HepG2 (cell line): ENCODE results near the gene FSIP1. TPM values are rescaled to one million over a fixed set of nuclear protein-coding genes. Genes with fewer than 3 reads are reported as not detected.

ENCODE experiments used
- ATAC-seq: fragments of 200-7000 bp; cut with Tn5 transposase; 3 replicates; pipeline ENCODE4 v1.9.1; 2020; ENCODE audit warnings: mild to moderate bottlenecking, moderate library complexity
- BruUV-seq: library from RNA; stranded (reverse); fragments of 400-500 nt; replicated peaks from 2 replicates; lab custom pipeline; 2021; lab: Mats Ljungman, UMichigan
- CTCF ChIA-PET: fragments of 300-600 bp; formaldehyde crosslinking; extraction: SDS; loops from one replicate; lab custom pipeline; 2021; ENCODE audit warnings: low total read pairs, inconsistent platforms, low intra/inter-chr PET ratio; lab: Yijun Ruan, JAX
- POLR2A ChIA-PET: fragments of 350-600 bp; sonication (Branson Sonifier 250); formaldehyde crosslinking; loops from one replicate; lab custom pipeline; 2020; ENCODE audit warnings: antibody characterized with exemption, inconsistent platforms; lab: Yijun Ruan, JAX
- DNase-seq: peaks from one replicate; pipeline ENCODE4 v3.0.0-alpha.2; 2015; ENCODE audit warnings: low spot score
- FAIRE-seq: peaks from 3 replicates; lab custom pipeline; 2011; peaks lifted over from hg19 to GRCh38; lab: Jason Lieb, UNC
- H2AFZ ChIP-seq: one replicate; pipeline ENCODE4 v1.6.1; 2011; ENCODE audit warnings: low read length, inconsistent platforms
- H3K27ac ChIP-seq: fragments of 300-600 bp; 3 replicates; pipeline ENCODE4 v1.8.0; 2011; ENCODE audit warnings: mixed run types, mild to moderate bottlenecking, mixed read lengths, low read length, inconsistent platforms; ENCODE audit not compliant: insufficient read depth; ENCODE audit errors: extremely low read length
- H3K27me3 ChIP-seq, 2 experiments: fragments of 200-600 bp in 1 of 2; 2 replicates in 1 of 2; 3 replicates in 1 of 2; pipeline versions ENCODE4 v1.6.0 to v1.8.0; 2011; ENCODE audit warnings: low read length in 2 of 2, mild to moderate bottlenecking in 2 of 2, moderate library complexity in 2 of 2, inconsistent platforms in 1 of 2; ENCODE audit not compliant: insufficient read depth in 2 of 2, control insufficient read depth in 1 of 2
- H3K36me3 ChIP-seq, 2 experiments: fragments of 200-600 bp in 1 of 2; replicated peaks in 1 of 2; 2 replicates in 1 of 2; 3 replicates in 1 of 2; pipeline versions ENCODE4 v1.5.1 to v1.8.0; 2011; ENCODE audit warnings: low read length in 2 of 2, inconsistent platforms in 1 of 2; ENCODE audit not compliant: insufficient read depth in 2 of 2, control insufficient read depth in 1 of 2
- H3K4me1 ChIP-seq: 2 replicates; pipeline ENCODE4 v1.5.1; 2012; ENCODE audit warnings: low read length, inconsistent platforms; ENCODE audit not compliant: insufficient read depth
- H3K4me2 ChIP-seq: 2 replicates; pipeline ENCODE4 v1.6.0; 2011; ENCODE audit warnings: low read depth, low read length, inconsistent platforms
- H3K4me3 ChIP-seq, 3 experiments: fragments of 200-600 bp in 1 of 3; sonication (generic), shearing (Covaris generic) in 1 of 3; replicated peaks in 1 of 3; 2 replicates each; pipeline ENCODE4 v1.5.1; 2011 to 2016; ENCODE audit warnings: low read length in 3 of 3, inconsistent platforms in 2 of 3, low read depth in 2 of 3, mild to moderate bottlenecking in 2 of 3, control low read depth in 1 of 3, mixed read lengths in 1 of 3; ENCODE audit not compliant: insufficient read depth in 1 of 3
- H3K79me2 ChIP-seq: one replicate; pipeline ENCODE4 v1.6.1; 2011; ENCODE audit warnings: low read length, inconsistent platforms; ENCODE audit not compliant: insufficient read depth
- H3K9ac ChIP-seq: 2 replicates; pipeline ENCODE4 v1.6.0; 2011; ENCODE audit warnings: mild to moderate bottlenecking, low read depth, low read length, inconsistent platforms; ENCODE audit not compliant: insufficient read depth
- H3K9me3 ChIP-seq: 2 replicates; pipeline ENCODE4 v1.5.1; 2012; ENCODE audit warnings: mild to moderate bottlenecking, low read length
- H4K20me1 ChIP-seq: 2 replicates; pipeline ENCODE4 v1.6.0; 2011; ENCODE audit warnings: inconsistent platforms, mild to moderate bottlenecking, low read length, moderate library complexity; ENCODE audit not compliant: insufficient read depth
- CENPX ChIP-seq: sonication (generic); formaldehyde crosslinking; IDR thresholded peaks from 2 replicates; pipeline ENCODE4 v1.9.0; 2021; ENCODE audit warnings: mild to moderate bottlenecking, missing genetic modification reagents, moderate library complexity
- DNMT3B ChIP-seq: conservative IDR thresholded peaks from 2 replicates; pipeline ENCODE4 v1.6.1; 2016; ENCODE audit warnings: missing biosample characterization, control low read depth
- MATR3 ChIP-seq: sonication (generic); formaldehyde crosslinking; IDR thresholded peaks from 2 replicates; pipeline ENCODE4 v1.4.0; 2020; ENCODE audit warnings: missing genetic modification reagents
- PRPF4 ChIP-seq: fragments of 200-400 bp; formaldehyde crosslinking; IDR thresholded peaks from 2 replicates; pipeline ENCODE4 v1.6.1; 2016; ENCODE audit warnings: low read length, low read depth; ENCODE audit not compliant: poor library complexity, severe bottlenecking
- SAFB2 ChIP-seq: sonication (generic); formaldehyde crosslinking; IDR thresholded peaks from 2 replicates; pipeline ENCODE4 v1.5.1; 2020; ENCODE audit warnings: missing genetic modification reagents, low read depth, mild to moderate bottlenecking, borderline replicate concordance
- ZBTB42 ChIP-seq: sonication (generic); formaldehyde crosslinking; IDR thresholded peaks from 2 replicates; pipeline ENCODE4 v1.5.0; 2020; ENCODE audit warnings: mild to moderate bottlenecking, missing genetic modification reagents
- ZZZ3 ChIP-seq: sonication (generic); formaldehyde crosslinking; IDR thresholded peaks from 2 replicates; pipeline ENCODE4 v1.4.0; 2020; ENCODE audit warnings: missing genetic modification reagents, mild to moderate bottlenecking, borderline replicate concordance
- WGBS: methylation state at CpG from one replicate; pipeline ENCODE4 v1.1.6; 2017; ENCODE audit warnings: low lambda C conversion rate; 5-methylcytosine and 5-hydroxymethylcytosine counted together
- in situ Hi-C: cut with HindIII; loops from 2 replicates; pipeline ENCODE4 v1.10.0; 2017; ENCODE audit warnings: low pct_unique_long_range_greater_than_20kb; ENCODE audit not compliant: extremely low pct_ligation_motif_present
- intact Hi-C: fragments of 100-400 bp; cut with micrococcal nuclease; formaldehyde crosslinking; loops from one replicate; pipeline ENCODE4 v1.10.0; 2022; ENCODE audit not compliant: unreplicated experiment
- polyA plus RNA-seq, 8 experiments: library from polyadenylated mRNA; depleted of rRNA in 3 of 8; stranded (reverse) in 7 of 8; unstranded in 1 of 8; fragments of >200 nt; fragmentation: Illumina TruSeq in 4 of 8; extraction: Trizol in 4 of 8; gene quantifications; 2 replicates each; pipeline versions ENCODE4 v1.2.1 to v1.2.3, GENCODE V29; 2011 to 2016; ENCODE audit warnings: low read depth in 4 of 8, missing spikeins in 1 of 8, mixed read lengths in 1 of 8; ENCODE audit not compliant: insufficient read depth in 1 of 8
- total RNA-seq, 5 experiments: library from RNA; depleted of rRNA; stranded (reverse); fragments of >200 nt; fragmentation: Illumina TruSeq; extraction: Trizol; gene quantifications; 2 replicates each; pipeline ENCODE4 v1.2.3, GENCODE V29; 2016; ENCODE audit warnings: low read depth in 1 of 5
- TF ChIP-seq, protein P1 (sequence below): sonication (generic); formaldehyde crosslinking; IDR thresholded peaks from 2 replicates; pipeline ENCODE4 v1.8.1; 2023; ENCODE audit warnings: missing genetic modification reagents, inconsistent platforms, borderline replicate concordance
- TF ChIP-seq, protein P2 (sequence below): sonication (generic); formaldehyde crosslinking; IDR thresholded peaks from 2 replicates; pipeline ENCODE4 v1.9.0; 2022; ENCODE audit warnings: low read depth, missing genetic modification reagents
- TF ChIP-seq, protein P3 (sequence below): sonication (generic); formaldehyde crosslinking; IDR thresholded peaks from 2 replicates; pipeline ENCODE4 v1.5.0; 2020; ENCODE audit warnings: missing genetic modification reagents, mild to moderate bottlenecking, borderline replicate concordance
- TF ChIP-seq, protein P4 (sequence below): sonication (generic); formaldehyde crosslinking; IDR thresholded peaks from 2 replicates; pipeline ENCODE4 v1.4.0; 2020; ENCODE audit warnings: missing genetic modification reagents
- TF ChIP-seq, protein P5 (sequence below): sonication (generic); formaldehyde crosslinking; IDR thresholded peaks from 2 replicates; pipeline ENCODE4 v1.5.1; 2020; ENCODE audit warnings: missing genetic modification reagents, mild to moderate bottlenecking, borderline replicate concordance

FSIP1 gene
- total and polyA plus RNA-seq, 2 of the 13 experiments (the other 11 are each of a cell fraction or from before 2014, with no cell fraction given): 0.18 TPM; not detected in 1

DNA sequence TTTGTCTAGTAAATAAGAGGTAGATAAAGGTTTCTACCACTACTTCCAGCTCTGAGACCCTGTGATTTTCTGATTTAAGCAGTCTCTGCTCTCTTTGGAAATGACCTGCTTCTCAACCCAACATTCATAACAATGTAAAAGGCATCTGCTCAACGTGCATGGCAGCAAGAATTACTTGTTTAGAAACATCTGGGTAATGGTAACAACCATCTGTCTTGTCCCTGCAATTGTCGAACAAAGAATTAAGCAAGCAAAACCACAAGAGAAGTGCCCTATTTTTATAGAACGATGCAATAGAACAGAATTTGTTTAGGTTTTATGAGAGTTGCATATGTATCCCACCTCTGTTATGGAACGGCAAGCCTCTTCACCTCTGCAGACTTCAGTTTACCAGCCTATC is 7.1 kb upstream of the FSIP1 start (continued):
- TF ChIP-seq, protein P1, sequence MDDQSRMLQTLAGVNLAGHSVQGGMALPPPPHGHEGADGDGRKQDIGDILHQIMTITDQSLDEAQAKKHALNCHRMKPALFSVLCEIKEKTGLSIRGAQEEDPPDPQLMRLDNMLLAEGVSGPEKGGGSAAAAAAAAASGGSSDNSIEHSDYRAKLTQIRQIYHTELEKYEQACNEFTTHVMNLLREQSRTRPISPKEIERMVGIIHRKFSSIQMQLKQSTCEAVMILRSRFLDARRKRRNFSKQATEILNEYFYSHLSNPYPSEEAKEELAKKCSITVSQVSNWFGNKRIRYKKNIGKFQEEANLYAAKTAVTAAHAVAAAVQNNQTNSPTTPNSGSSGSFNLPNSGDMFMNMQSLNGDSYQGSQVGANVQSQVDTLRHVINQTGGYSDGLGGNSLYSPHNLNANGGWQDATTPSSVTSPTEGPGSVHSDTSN (CRISPR knock-in tag): no peak
- TF ChIP-seq PRPF4 (no peak), ZZZ3 (CRISPR knock-in tag) (no peak), SAFB2 (CRISPR knock-in tag) (no peak)
- TF ChIP-seq, protein P2, sequence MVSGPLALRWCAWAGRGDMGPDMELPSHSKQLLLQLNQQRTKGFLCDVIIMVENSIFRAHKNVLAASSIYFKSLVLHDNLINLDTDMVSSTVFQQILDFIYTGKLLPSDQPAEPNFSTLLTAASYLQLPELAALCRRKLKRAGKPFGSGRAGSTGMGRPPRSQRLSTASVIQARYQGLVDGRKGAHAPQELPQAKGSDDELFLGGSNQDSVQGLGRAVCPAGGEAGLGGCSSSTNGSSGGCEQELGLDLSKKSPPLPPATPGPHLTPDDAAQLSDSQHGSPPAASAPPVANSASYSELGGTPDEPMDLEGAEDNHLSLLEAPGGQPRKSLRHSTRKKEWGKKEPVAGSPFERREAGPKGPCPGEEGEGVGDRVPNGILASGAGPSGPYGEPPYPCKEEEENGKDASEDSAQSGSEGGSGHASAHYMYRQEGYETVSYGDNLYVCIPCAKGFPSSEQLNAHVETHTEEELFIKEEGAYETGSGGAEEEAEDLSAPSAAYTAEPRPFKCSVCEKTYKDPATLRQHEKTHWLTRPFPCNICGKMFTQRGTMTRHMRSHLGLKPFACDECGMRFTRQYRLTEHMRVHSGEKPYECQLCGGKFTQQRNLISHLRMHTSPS: no peak
- TF ChIP-seq, protein P3, sequence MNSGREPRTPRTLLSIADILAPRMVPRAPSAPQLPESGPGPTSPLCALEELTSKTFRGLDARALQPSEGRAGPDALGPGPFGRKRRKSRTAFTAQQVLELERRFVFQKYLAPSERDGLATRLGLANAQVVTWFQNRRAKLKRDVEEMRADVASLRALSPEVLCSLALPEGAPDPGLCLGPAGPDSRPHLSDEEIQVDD (CRISPR knock-in tag): no peak
- TF ChIP-seq, all 625 proteins: peak for 0

DNA sequence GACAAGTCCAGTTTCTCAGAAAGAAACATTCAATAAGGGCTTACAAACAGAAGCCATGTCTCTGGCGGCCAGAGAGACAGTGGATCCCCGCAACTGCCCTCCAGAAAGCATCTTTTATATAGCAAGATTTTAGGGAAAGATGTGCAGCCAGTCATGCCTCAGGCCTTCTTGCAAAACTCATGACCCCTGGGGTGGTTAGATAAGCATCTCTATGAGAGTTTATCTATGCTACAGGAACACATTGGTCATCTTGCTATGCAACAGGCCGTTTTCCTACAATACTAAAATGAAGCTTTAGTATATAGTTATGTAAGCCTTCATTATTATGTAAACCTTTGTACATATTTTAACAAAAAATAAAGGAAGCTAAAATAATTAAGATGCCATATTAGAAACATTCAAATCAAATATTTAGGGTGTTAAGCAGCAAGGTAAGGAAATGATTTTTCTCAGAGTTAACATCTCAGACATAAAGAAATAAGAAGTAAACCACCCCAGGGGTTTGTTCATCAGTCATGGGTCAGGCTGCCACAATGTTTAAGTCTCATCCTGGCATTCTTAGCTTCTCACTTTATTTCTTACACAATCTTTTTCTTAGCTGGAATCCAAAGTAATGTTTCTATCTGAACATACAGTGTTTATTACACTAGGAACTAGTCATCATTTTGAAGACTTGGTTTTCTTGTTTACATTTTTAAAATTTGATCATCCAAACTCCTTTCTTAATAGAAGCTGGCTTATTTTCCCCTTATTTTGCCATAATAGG is 6.3 kb upstream of the FSIP1 start:
- ChIA-PET POLR2A (interaction anchor here (0.6 kb wide), 1 partner anchor 248 kb away, joined by 3 read pairs; no protein-coding TSS in a partner anchor), CTCF (no interaction called here)
- Histone ChIP-seq H3K79me2 (no peaks in the 10 kb centered on the region), H3K9ac (no peak overlapping the region), H3K27me3 (no peaks in the 10 kb centered on the region), H3K4me3 (no peak overlapping the region), H3K36me3 (no peaks in the 10 kb centered on the region), H3K27ac (no peak overlapping the region), H2AFZ (no peak overlapping the region), H3K9me3 (no peaks in the 10 kb centered on the region), H4K20me1 (no peaks in the 10 kb centered on the region), H3K4me1 (peaks cover 32% of the 10 kb centered on the region), H3K4me2 (no peak overlapping the region)
- DNase-seq: no peak
- in situ Hi-C loops: loop anchor here (5.0 kb wide), 1 partner anchor 88 kb away; no protein-coding TSS in a partner anchor
- no peak for ATAC-seq
- intact Hi-C loops: loop anchor here (5.0 kb wide), 1 partner anchor 243 kb away; no protein-coding TSS in a partner anchor
- BruUV-seq: no TSS peak
- FAIRE-seq: no peak
- WGBS: 71% methylated on average over 3 of the region's 3 CpGs
- TF ChIP-seq SAFB2 (CRISPR knock-in tag): no peak
- TF ChIP-seq CENPX: no peak
- no peak for TF ChIP-seq DNMT3B (CRISPR knock-in tag)
- TF ChIP-seq, protein P4, sequence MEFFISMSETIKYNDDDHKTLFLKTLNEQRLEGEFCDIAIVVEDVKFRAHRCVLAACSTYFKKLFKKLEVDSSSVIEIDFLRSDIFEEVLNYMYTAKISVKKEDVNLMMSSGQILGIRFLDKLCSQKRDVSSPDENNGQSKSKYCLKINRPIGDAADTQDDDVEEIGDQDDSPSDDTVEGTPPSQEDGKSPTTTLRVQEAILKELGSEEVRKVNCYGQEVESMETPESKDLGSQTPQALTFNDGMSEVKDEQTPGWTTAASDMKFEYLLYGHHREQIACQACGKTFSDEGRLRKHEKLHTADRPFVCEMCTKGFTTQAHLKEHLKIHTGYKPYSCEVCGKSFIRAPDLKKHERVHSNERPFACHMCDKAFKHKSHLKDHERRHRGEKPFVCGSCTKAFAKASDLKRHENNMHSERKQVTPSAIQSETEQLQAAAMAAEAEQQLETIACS (CRISPR knock-in tag): no peak
- no peak for TF ChIP-seq MATR3 (CRISPR knock-in tag)
- TF ChIP-seq, protein P5, sequence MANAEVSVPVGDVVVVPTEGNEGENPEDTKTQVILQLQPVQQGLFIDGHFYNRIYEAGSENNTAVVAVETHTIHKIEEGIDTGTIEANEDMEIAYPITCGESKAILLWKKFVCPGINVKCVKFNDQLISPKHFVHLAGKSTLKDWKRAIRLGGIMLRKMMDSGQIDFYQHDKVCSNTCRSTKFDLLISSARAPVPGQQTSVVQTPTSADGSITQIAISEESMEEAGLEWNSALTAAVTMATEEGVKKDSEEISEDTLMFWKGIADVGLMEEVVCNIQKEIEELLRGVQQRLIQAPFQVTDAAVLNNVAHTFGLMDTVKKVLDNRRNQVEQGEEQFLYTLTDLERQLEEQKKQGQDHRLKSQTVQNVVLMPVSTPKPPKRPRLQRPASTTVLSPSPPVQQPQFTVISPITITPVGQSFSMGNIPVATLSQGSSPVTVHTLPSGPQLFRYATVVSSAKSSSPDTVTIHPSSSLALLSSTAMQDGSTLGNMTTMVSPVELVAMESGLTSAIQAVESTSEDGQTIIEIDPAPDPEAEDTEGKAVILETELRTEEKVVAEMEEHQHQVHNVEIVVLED (CRISPR knock-in tag): no peak
- TF ChIP-seq ZBTB42 (CRISPR knock-in tag): no peak
